Activated T-cell treated with anti-CD3 and anti-CD28 coated beads, Interleukin-2, amount 50 U/mL, for 24 hours (primary cell): Measurements from ENCODE around the gene GTPBP6.

ENCODE experiments used
- DNase-seq: peaks from one replicate; pipeline ENCODE4 v3.0.0-alpha.2; 2020
- H3K27ac Mint-ChIP-seq: 2 replicates; pipeline ENCODE4 v1.8.0; 2020; ENCODE audit warnings: mild to moderate bottlenecking, mixed read lengths
- H3K27me3 Mint-ChIP-seq: 2 replicates; pipeline ENCODE4 v1.8.0; 2020; ENCODE audit warnings: mixed read lengths
- H3K36me3 Mint-ChIP-seq: 2 replicates; pipeline ENCODE4 v1.8.0; 2020; ENCODE audit warnings: low read depth, mixed read lengths
- H3K4me1 Mint-ChIP-seq: 2 replicates; pipeline ENCODE4 v1.8.0; 2020; ENCODE audit warnings: low read depth, mixed read lengths
- H3K4me3 Mint-ChIP-seq: 2 replicates; pipeline ENCODE4 v1.8.0; 2020; ENCODE audit warnings: mild to moderate bottlenecking, moderate library complexity, mixed read lengths
- H3K9me3 Mint-ChIP-seq: 2 replicates; pipeline ENCODE4 v1.8.0; 2020; ENCODE audit warnings: mixed read lengths

The GTPBP6 gene

GRCh38 chrX:346034-346813, 27.6 kb upstream of the GTPBP6 start:
- no peaks in the 10 kb centered on the region for H3K9me3 Mint-ChIP-seq
- no peaks in the 10 kb centered on the region for H3K4me1 Mint-ChIP-seq
- DNase-seq, result no peak
- H3K4me3 Mint-ChIP-seq, result no peak overlapping the region
- no peak overlapping the region for H3K27ac Mint-ChIP-seq
- no peaks in the 10 kb centered on the region for H3K27me3 Mint-ChIP-seq
- H3K36me3 Mint-ChIP-seq, result peaks cover 32% of the 10 kb centered on the region

GRCh38 chrX:345020-345925, 26.7 kb upstream of the GTPBP6 start:
- DNase-seq, result no peak
- Mint-ChIP-seq H3K4me1 (no peaks in the 10 kb centered on the region), H3K27ac (no peak overlapping the region), H3K9me3 (no peaks in the 10 kb centered on the region), H3K27me3 (no peaks in the 10 kb centered on the region), H3K4me3 (no peak overlapping the region), H3K36me3 (peaks cover 35% of the 10 kb centered on the region)

GRCh38 chrX:344371-344901, 25.8 kb upstream of the GTPBP6 start:
- Mint-ChIP-seq H3K4me3 (no peak overlapping the region), H3K9me3 (no peaks in the 10 kb centered on the region), H3K4me1 (no peaks in the 10 kb centered on the region), H3K36me3 (peaks cover 29% of the 10 kb centered on the region), H3K27ac (no peak overlapping the region), H3K27me3 (no peaks in the 10 kb centered on the region)
- DNase-seq, result no peak

GRCh38 chrX:341541-342101, 23.0 kb upstream of the GTPBP6 start:
- DNase-seq, result no peak
- Mint-ChIP-seq H3K9me3 (no peaks in the 10 kb centered on the region), H3K27ac (no peak overlapping the region), H3K4me3 (no peak overlapping the region), H3K4me1 (no peaks in the 10 kb centered on the region), H3K36me3 (peaks cover 40% of the 10 kb centered on the region), H3K27me3 (no peaks in the 10 kb centered on the region)

- H3K27ac Mint-ChIP-seq, result no peak overlapping the region
- H3K36me3 Mint-ChIP-seq, result peaks cover 47% of the 10 kb centered on the region
- H3K27me3 Mint-ChIP-seq, result no peaks in the 10 kb centered on the region
- no peaks in the 10 kb centered on the region for H3K4me1 Mint-ChIP-seq
- no peaks in the 10 kb centered on the region for H3K9me3 Mint-ChIP-seq
- no peak overlapping the region for H3K4me3 Mint-ChIP-seq
- DNase-seq, result no peak
Observed at GRCh38 chrX:340641-341423, 22.2 kb upstream of the GTPBP6 start.

- Mint-ChIP-seq H3K36me3 (peaks cover 45% of the 10 kb centered on the region), H3K27me3 (no peaks in the 10 kb centered on the region)
- DNase-seq, result no peak
Observed at GRCh38 chrX:340121-340520, 21.5 kb upstream of the GTPBP6 start.

GRCh38 chrX:338836-339400, 20.3 kb upstream of the GTPBP6 start:
- Mint-ChIP-seq H3K36me3 (peaks cover 42% of the 10 kb centered on the region), H3K4me3 (no peak overlapping the region), H3K27me3 (no peaks in the 10 kb centered on the region), H3K27ac (no peak overlapping the region), H3K4me1 (no peaks in the 10 kb centered on the region), H3K9me3 (no peaks in the 10 kb centered on the region)
- DNase-seq, result no peak

More at GRCh38 chrX:340121-340520, 21.5 kb upstream of the GTPBP6 start:
- Mint-ChIP-seq H3K4me3 (no peak overlapping the region), H3K4me1 (no peaks in the 10 kb centered on the region), H3K27ac (no peak overlapping the region), H3K9me3 (no peaks in the 10 kb centered on the region)

- Mint-ChIP-seq H3K27ac (no peak overlapping the region), H3K4me3 (no peak overlapping the region), H3K4me1 (no peaks in the 10 kb centered on the region), H3K36me3 (peaks cover 42% of the 10 kb centered on the region), H3K27me3 (no peaks in the 10 kb centered on the region), H3K9me3 (no peaks in the 10 kb centered on the region)
- DNase-seq, result no peak
Observed at GRCh38 chrX:338281-338835, 19.8 kb upstream of the GTPBP6 start.

- H3K4me3 Mint-ChIP-seq, result no peak overlapping the region
Observed at GRCh38 chrX:337331-337831, 18.8 kb upstream of the GTPBP6 start.

GRCh38 chrX:336227-336626, 17.6 kb upstream of the GTPBP6 start:
- Mint-ChIP-seq H3K36me3 (peaks cover 40% of the 10 kb centered on the region), H3K4me1 (peaks cover 2% of the 10 kb centered on the region), H3K4me3 (no peak overlapping the region), H3K9me3 (no peaks in the 10 kb centered on the region), H3K27ac (no peak overlapping the region), H3K27me3 (peaks cover 8% of the 10 kb centered on the region)
- DNase-seq, result no peak

More at GRCh38 chrX:337331-337831, 18.8 kb upstream of the GTPBP6 start:
- peaks cover 46% of the 10 kb centered on the region for H3K36me3 Mint-ChIP-seq
- H3K27me3 Mint-ChIP-seq, result no peaks in the 10 kb centered on the region
- no peak for DNase-seq
- no peaks in the 10 kb centered on the region for H3K4me1 Mint-ChIP-seq
- H3K27ac Mint-ChIP-seq, result no peak overlapping the region
- H3K9me3 Mint-ChIP-seq, result no peaks in the 10 kb centered on the region

- no peak overlapping the region for H3K27ac Mint-ChIP-seq
- peaks cover 2% of the 10 kb centered on the region for H3K4me1 Mint-ChIP-seq
- no peak overlapping the region for H3K4me3 Mint-ChIP-seq
- peaks cover 8% of the 10 kb centered on the region for H3K27me3 Mint-ChIP-seq
- peaks cover 38% of the 10 kb centered on the region for H3K36me3 Mint-ChIP-seq
- no peaks in the 10 kb centered on the region for H3K9me3 Mint-ChIP-seq
- DNase-seq, result no peak
Observed at GRCh38 chrX:335758-336155, 17.2 kb upstream of the GTPBP6 start.

- Mint-ChIP-seq H3K4me1 (peaks cover 2% of the 10 kb centered on the region), H3K4me3 (no peak overlapping the region), H3K27ac (no peak overlapping the region), H3K36me3 (peaks cover 36% of the 10 kb centered on the region), H3K27me3 (peaks cover 8% of the 10 kb centered on the region), H3K9me3 (no peaks in the 10 kb centered on the region)
- no peak for DNase-seq
Observed at GRCh38 chrX:334971-335757, 16.6 kb upstream of the GTPBP6 start.
